HG02623 (cell line): ENCODE data around the gene ZNF280A.
"Not testable (repeated sequence)": the region's sequence is repeated elsewhere in the genome, so short reads cannot be mapped to it uniquely, and the experiment has no call there.

Source experiments
- ATAC-seq: cut with Tn5 transposase; IDR thresholded peaks from one replicate; pipeline ENCODE4 v1.9.1; 2021; ENCODE audit warnings: moderate library complexity; ENCODE audit not compliant: unreplicated experiment

ZNF280A gene

DNA sequence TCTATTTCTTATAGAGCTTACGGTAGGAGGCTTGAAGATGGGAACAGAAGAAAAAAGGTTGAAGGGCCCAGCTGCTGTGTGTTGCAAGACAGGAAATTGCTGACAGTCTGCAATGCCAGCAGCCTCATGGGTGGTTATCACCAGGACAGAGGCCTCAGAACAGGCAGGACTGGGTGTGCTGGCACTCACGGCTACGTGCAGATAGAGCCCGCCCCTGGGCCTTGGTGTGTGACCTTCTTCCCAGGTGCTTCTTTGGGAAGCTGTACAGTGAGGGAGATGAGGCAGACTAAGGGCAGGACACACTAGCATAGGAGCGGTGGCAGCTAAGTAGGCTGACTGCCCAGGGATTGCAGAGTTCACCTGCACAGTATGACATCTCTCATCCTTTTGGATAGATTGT is 26.4 kb upstream of the ZNF280A start:
- ATAC-seq, result no peak

- no peak for ATAC-seq
Observed at GRCh38 chr22:22545084-22545483, 25.0 kb upstream of the ZNF280A start.

GRCh38 chr22:22538226-22538989 is 18.3 kb upstream of the ZNF280A start:
- no peak for ATAC-seq

GRCh38 chr22:22536916-22537315 is 16.8 kb upstream of the ZNF280A start:
- no peak for ATAC-seq

DNA sequence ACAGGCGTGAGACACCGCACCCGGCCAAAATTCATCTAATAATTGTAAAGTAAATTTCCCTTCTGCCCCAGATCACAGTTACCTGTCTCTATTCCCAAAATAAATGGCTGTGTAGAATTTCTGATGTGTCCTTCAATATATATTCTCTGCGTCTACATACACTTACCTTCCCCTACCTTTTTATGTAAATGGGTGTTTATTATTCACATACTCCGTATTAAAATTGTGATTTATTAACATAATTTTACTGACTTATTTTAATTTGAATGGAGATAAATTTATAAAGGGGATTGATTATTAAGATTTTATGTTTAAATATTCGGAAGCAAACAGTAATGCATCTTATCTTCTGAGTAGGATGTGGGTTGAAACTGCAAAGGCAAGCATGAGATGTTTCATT is 16.4 kb upstream of the ZNF280A start:
- no peak for ATAC-seq

- no peak for ATAC-seq
Observed at GRCh38 chr22:22535662-22536061, 15.6 kb upstream of the ZNF280A start.

DNA sequence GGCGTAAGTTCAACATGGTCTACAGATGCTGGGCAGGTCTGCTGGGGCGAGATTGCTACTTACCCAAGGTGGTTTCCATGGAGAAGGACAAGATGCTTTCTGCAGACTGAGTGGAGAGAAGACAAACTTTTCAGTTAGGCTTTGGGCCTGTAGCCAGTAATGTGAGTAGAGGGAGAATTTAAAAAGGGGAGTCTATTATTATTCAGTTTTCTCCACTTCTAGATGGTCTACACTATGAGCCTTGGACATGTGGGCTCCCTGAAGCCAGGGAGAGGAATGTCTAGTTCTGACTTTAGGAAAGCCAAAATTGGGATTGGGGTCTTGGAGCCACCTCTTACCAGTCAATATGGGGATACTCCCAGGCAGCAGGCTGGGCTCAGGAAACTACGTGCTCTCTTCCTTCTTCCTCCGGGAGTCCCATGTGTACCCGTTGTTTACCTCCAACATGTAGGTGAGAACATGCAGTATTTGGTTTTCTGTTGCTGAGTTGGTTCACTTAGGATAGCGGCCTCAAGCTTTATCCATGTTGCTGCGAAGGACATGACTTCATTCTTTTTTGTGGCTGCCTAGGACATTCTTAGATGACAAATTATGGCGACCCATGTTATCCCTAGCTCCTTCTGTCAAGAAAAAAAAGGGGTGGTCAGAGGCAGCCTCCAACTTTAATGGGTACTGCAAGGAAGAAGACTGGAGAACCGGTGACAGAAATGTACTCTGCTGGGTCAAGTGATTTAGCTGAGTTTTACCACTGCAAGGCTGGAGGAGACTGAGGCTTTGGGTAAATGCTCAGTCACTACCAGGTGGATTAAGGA is 14.7 kb upstream of the ZNF280A start:
- no peak for ATAC-seq

DNA sequence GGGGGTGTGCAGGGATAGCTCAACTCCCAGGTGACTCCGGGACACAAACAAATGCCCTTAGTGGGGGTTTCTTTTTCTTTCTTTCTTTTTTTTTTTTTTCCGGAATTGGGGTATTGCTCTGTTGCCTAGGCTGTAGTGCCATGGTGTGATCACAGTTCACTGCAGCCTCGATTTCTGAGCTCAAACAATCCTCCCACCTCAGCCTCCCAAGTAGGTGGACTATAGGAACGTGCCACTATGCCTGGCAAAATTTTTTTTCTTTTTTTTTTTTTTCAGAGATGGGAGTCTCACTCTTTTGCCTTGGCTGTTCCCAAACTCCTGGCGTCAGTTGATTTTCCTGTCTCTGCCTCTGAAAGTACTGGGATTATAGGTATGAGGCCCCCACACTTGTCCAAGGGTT is 13.8 kb upstream of the ZNF280A start:
- ATAC-seq, result no peak

DNA sequence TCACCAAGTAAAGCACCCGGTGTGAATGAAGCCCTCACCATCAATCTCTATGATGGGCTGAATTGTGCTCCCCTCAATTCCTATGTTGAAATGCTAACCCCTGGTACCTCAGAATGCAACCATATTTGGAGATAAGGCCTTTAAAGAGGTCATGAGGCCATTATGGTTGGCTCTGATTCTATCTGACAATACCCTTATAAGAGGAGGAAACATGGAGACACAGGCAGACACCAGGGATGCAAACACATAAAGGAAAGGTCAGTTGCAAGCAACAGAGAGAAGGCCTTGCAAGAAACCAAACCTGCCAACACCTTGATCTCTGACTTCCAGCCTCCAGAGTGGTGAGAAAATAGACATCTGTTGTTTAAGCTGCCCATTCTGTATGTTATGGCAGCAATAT is 13.3 kb upstream of the ZNF280A start:
- no peak for ATAC-seq

DNA sequence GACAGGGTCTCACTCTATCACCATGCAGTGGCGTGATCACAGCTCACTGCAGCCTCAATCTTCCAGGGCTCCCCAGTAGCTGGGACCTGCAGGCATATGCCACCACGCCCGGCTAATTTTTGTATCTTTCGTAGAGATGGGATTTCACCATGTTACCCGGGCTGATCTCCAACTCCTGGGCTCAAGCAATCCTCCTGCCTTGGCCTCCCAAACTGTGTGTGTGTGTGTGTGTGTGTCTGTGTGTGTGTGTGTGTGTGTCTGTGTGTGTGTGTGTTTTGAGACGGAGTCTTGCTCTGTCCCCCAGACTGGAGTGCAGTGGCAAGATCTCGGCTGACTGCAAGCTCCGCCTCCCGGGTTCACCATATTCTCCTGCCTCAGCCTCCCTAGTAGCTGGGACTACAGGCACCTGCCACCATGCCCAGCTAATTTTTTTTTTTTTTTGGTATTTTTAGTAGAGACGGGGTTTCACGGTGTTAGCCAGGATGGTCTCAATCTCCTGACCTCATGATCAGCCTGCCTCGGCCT is 12.5 kb upstream of the ZNF280A start:
- ATAC-seq, result not testable (repeated sequence)

DNA sequence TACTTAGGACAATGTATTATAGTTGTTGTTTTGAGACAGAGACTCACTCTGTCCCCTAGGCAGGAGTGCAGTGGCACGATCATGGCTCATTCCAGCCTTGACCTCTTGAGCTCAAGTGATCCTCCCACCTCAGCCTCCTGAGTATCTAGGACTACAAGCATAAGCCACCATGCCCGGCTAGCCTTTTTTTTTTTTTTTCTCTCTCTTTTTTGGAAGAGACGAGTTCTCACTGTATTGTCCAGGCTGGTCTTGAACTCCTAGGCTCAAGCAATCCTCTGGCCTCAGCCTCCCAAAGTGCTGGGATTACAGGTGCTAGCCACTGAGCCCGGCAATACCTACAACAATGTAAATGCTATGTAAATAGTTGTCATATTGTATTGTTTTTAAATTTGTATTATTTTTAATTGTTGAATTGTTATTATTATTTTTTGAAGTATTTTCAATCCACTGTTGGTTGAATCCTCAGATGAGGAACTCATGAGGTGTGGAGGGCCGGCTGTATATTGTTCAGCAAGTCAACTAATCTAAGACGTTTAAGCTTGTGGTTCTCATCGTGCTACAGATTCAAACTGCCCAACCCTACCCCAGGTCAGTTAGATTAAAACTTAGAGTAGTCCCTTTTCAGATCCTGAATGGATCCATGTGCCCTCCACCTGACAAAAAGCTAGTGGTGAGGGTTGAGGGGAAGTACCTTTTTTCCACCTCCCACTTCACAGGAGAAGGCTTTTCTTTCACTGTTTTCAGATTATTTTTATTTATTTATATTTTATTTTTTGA is 11.9 kb upstream of the ZNF280A start:
- no peak for ATAC-seq

GRCh38 chr22:22528780-22529179 is 8.7 kb upstream of the ZNF280A start:
- no peak for ATAC-seq

GRCh38 chr22:22527312-22527711 is 7.2 kb upstream of the ZNF280A start:
- no peak for ATAC-seq

- ATAC-seq, result no peak
Observed at GRCh38 chr22:22526125-22526912, 6.2 kb upstream of the ZNF280A start.

- ATAC-seq, result no peak
Observed at GRCh38 chr22:22523494-22523893, 3.4 kb upstream of the ZNF280A start.

- ATAC-seq, result no peak
Observed at GRCh38 chr22:22521631-22522030, 1.6 kb upstream of the ZNF280A start.

DNA sequence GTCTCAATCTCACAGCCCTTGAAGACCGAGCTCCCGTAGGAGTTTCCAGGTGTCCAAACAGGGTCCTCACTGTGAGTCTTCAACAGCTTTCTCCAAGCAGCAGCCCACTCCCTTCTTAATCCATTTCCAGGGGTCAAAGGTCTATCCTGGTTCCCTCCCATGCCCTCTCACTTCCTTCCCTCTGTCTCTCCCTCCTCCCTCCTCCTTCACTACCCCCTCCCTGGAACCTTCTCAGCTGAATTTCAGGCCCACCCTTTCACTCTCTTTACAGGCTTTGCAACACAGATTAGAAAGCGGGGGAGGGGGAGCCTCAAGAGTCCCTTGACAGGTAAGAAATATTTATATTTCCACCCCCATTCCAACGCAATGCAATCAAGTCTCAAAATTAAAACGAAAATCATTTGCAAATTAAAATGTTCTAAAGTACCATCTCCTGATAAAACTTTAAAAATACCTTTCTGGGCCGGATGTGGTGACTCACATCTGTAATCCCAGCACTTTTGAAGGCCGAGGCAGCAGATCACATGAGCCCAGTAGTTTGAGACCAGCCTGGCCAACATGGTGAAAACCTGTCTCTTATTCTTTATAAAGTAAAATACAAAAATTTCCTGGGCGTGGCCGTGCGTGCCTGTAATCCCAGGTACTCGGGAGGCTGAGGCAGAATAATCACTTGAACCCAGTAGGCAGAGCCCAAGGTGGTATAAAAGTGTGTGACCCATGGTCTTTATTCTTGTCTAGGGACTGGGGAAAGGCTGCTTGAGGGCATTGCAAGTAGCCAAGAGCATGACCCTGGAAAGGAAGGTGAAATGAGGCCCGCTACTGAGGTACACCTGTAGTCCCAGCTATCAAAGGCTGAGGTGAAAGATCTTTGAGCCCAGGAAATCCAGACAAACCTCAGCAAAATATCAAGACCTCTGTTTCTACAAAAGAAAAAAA is 865 bp upstream of the ZNF280A start:
- ATAC-seq, result no peak

DNA sequence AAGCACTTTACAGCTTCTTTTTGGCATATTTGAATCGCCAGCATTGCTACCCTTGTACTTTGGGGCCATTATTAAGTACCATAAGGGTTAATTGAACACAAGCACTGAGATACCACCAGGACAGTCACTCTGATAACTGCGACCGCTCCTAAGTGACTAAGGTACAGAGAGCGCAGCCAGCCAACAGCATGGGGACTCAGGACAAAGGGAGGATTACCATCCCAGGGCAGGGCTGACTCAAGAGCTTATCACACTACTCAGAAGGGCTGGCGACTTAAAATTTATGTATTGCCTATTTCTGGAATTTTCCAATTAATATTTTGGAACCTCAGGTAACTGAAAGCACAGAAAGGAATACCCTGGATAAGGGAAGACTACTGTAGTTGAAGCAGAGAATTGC is 479 bp downstream of the ZNF280A start:
- ATAC-seq, result no peak

DNA sequence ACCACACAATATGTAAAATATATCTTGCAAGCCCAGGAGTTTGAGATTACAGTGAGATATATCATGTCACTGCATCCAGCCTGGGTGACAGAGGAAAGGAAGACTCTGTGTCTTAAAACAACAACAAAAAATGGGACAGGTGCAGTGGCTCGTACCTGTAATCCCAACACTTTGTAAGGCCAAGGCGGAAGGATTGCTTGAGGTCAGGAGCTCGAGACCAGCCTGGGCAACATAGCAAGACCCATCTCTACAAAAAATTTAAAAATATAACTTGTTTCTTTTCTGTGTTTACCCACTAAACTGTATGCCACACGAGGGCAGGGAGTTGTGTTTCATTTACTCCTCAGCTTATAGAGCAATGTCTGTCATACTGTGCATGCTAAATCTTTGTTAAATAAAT is 3.1 kb downstream of the ZNF280A start:
- ATAC-seq, result no peak
